ENCODE results near the gene DNASE2B. TPM values are rescaled to one million over a fixed set of nuclear protein-coding genes. Genes with fewer than 3 reads are reported as not detected.

DNASE2B gene
- total RNA-seq, 1 donor from 2014 or later: 26.1 TPM

DNA sequence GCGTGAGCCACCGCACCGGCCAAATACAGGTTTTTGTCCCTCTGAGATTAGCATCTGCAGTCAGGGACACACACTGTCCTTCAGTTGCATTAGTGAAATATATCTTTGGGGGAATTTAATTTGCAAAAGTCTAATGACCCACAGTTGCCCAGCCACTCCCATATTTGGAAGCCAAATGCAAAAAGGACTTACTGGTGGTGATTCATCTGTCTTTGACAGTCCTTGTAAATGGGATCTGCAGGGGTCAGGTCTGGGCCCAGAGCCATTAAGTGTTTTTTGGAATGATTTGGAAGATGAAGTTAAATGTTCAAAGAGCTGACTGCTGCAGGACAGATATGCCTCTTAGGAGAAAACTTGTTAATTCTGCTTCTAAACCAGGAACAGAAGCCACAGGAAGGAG, 44.6 kb upstream of the DNASE2B start:
- H3K4me3 ChIP-seq: no peak overlapping the region
- no peak overlapping the region for H3K27ac ChIP-seq
- no peaks in the 10 kb centered on the region for H3K9me3 ChIP-seq
- no peaks in the 10 kb centered on the region for H3K36me3 ChIP-seq
- DNase-seq (no peak), ATAC-seq (no peak)
- no peak for TF ChIP-seq CTCF (IDR thresholded peaks at IDR 0.05)
- H3K4me1 ChIP-seq: no peaks in the 10 kb centered on the region
- intact Hi-C loops (cut with DNase I): no loop called here
- no peaks in the 10 kb centered on the region for H3K27me3 ChIP-seq (ENCODE audit: low read depth)

DNA sequence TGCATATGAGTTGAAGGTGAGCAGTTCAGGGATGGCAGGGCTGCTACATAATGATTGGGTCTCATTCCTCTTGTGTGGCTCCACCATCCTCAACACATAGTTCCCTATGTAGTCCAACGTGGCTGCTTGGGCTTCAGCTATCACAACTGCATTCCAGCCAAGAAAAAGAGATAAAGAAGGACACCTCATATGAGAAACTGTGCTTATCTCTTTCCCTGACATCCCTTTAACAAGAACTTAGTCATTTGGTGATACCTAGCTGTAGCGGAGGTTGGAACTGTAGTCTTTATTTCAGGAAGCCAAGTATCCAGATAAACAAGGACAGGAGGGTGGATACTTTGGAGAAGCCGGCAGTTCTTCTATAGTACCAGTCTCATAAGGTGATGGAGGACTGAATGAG, 42.7 kb upstream of the DNASE2B start:
- Histone ChIP-seq H3K4me3 (no peak overlapping the region), H3K36me3 (no peaks in the 10 kb centered on the region), H3K4me1 (no peaks in the 10 kb centered on the region), H3K27ac (no peak overlapping the region), H3K27me3 (ENCODE audit: low read depth) (no peaks in the 10 kb centered on the region), H3K9me3 (no peaks in the 10 kb centered on the region)
- intact Hi-C loops (cut with DNase I): no loop called here
- TF ChIP-seq CTCF (IDR thresholded peaks at IDR 0.05): no peak
- ATAC-seq (no peak), DNase-seq (no peak)

- no peaks in the 10 kb centered on the region for H3K9me3 ChIP-seq
- no peaks in the 10 kb centered on the region for H3K27me3 ChIP-seq (ENCODE audit: low read depth)
- no peak for DNase-seq
Observed at GRCh38 chr1:84356881-84357280, 41.4 kb upstream of the DNASE2B start.

DNA sequence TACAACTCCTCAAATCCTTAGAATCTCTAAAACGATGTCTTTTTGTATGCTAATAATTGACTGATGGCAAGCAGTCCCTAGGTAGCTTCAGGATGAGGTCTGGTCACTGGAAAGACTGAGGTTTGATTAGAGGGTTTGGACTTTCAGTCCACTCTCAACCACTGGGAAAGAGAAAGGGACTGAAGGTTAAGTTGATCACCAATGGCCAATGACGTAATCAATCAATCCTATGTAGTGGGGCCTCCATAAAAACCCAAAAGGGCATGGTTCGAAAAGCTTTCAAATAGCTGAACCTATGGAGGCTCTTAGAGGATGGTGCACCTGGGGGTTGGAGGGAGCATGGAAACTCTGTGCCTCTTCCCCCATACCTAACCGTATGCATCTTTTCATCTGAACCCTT, 39.6 kb upstream of the DNASE2B start:
- no peak for DNase-seq
- no peaks in the 10 kb centered on the region for H3K27me3 ChIP-seq (ENCODE audit: low read depth)
- H3K9me3 ChIP-seq: no peaks in the 10 kb centered on the region
- no peak overlapping the region for H3K27ac ChIP-seq
- H3K4me3 ChIP-seq: no peak overlapping the region
- no peaks in the 10 kb centered on the region for H3K36me3 ChIP-seq
- intact Hi-C loops (cut with DNase I): no loop called here
- no peak for ATAC-seq
- TF ChIP-seq CTCF (IDR thresholded peaks at IDR 0.05): no peak
- H3K4me1 ChIP-seq: no peaks in the 10 kb centered on the region

More at GRCh38 chr1:84356881-84357280, 41.4 kb upstream of the DNASE2B start:
- TF ChIP-seq CTCF (IDR thresholded peaks at IDR 0.05): no peak
- intact Hi-C loops (cut with DNase I): no loop called here
- H3K4me1 ChIP-seq: no peaks in the 10 kb centered on the region
- ATAC-seq: no peak
- H3K27ac ChIP-seq: no peak overlapping the region
- no peaks in the 10 kb centered on the region for H3K36me3 ChIP-seq
- no peak overlapping the region for H3K4me3 ChIP-seq

- ATAC-seq (no peak), DNase-seq (no peak)
- no peaks in the 10 kb centered on the region for H3K36me3 ChIP-seq
- no peaks in the 10 kb centered on the region for H3K4me1 ChIP-seq
- intact Hi-C loops (cut with DNase I): no loop called here
- H3K27ac ChIP-seq: no peak overlapping the region
- H3K9me3 ChIP-seq: no peaks in the 10 kb centered on the region
- TF ChIP-seq CTCF (IDR thresholded peaks at IDR 0.05): no peak
- no peak overlapping the region for H3K4me3 ChIP-seq
- H3K27me3 ChIP-seq (ENCODE audit: low read depth): no peaks in the 10 kb centered on the region
Observed at GRCh38 chr1:84360316-84360715, 38.0 kb upstream of the DNASE2B start.

- no peak for TF ChIP-seq CTCF (IDR thresholded peaks at IDR 0.05)
- intact Hi-C loops (cut with DNase I): no loop called here
- no peak for ATAC-seq
Observed at GRCh38 chr1:84361796-84362195, 36.5 kb upstream of the DNASE2B start.

More at GRCh38 chr1:84361796-84362195, 36.5 kb upstream of the DNASE2B start:
- H3K36me3 ChIP-seq: no peaks in the 10 kb centered on the region
- no peaks in the 10 kb centered on the region for H3K27me3 ChIP-seq (ENCODE audit: low read depth)
- H3K27ac ChIP-seq: no peak overlapping the region
- DNase-seq: no peak
- no peaks in the 10 kb centered on the region for H3K9me3 ChIP-seq
- H3K4me1 ChIP-seq: peaks cover 6% of the 10 kb centered on the region
- H3K4me3 ChIP-seq: no peak overlapping the region
